ENCODE data around the gene PAPOLB.
"Not testable (repeated sequence)": the region's sequence is repeated elsewhere in the genome, so short reads cannot be mapped to it uniquely, and the experiment has no call there.

Gene PAPOLB

DNA sequence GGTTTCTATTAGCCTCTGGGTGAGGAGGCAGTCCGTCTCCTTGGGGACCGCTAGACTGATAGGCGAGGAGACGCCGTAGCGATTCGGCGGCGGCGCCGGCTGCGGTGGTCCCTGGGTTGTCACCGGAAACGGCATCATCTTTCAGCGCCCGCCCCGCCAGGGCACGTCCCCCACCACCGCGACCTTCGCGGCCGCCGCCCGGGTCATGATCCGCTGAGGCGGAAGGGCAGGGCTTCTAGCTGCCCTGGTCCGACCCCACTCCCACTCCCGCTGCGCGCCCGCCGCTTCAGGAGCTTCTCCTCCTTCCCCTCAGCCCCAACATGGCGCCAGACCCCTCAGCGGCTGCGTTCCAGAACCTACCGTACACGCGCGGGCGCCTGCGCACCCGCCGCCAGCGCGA is at the start of gene PAPOLB:
Gene PAPOLB, minus strand, starts transcription at position 358 of the 400 bp plus-strand sequence. Its CDS starts 220 bp downstream, at position 138.
- DNase-seq (ENCODE audit: low read depth) = no peak

DNA sequence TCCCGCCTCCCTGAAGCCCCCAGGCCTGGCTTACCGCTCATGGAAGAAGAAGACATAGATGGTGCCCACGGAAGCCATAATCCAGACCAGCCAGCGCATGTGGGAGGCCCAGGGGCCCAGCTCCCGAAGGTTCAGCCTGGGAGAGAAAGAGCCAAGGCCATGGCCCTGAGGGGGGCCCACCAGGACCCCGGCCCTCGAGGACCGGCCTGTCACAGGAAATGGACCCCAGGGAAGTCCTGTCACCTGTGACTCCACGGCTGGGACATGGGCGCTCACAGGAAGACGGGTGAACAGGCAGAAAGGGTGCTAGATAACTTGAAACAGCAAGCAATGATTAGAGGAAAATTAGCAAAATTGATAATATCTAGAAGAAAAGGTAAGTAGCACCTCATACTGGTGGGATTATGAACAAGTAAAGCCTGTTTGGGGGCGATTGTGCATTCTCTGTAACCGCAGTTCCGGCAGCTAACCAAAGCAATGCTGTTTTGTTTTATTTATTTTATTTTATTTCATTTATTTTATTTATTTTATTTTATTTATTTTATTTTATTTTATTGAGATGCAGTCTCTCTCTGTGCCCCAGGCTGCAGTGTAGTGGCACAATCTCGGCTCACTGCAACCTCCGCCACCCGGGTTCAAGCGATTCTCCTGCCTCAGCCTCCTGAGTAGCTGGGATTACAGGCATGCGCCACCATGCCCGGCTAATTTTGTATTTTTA is 49.4 kb upstream of the PAPOLB start:
- DNase-seq (ENCODE audit: low read depth) = no peak

DNA sequence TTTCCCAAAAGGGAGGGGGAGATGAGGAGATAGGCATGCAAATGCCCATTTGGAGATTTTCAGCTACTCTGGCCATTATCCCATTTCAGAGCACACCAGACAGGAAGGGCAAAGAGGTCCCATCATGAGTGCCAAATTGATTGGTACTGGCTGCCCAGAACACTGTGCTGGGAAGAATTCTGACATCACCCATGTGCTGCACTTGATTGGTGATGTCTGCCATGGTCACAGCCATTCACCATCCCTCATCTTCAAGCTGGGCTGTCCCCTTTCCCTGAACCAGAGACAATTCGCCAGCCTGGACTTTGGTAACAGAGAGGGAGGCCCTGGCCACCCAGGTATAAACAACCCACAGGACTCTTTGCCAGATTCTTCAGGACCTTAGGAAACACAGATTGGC is 44.9 kb upstream of the PAPOLB start:
- no peak for DNase-seq (ENCODE audit: low read depth)

DNA sequence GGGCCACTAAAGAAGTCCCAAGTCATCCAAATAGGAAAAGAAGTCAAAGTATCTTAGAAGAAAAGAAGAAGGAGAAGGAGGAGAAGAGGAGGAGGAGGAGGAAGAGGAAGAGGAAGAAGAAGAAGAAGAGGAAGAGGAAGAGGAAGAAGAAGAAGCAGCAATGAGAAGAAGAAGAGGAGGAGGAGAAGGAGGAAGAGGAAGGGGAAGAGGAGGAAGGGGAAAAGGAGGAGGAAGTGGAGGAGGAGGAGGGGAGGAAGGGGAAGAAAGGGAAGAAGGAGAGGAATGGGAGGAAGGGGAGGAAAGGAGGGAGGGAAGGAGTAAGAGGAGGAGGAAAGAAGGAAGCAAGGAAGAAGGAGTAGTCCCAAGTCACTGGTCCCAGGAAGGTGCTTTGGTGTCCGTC is 43.3 kb upstream of the PAPOLB start:
- no peak for DNase-seq (ENCODE audit: low read depth)

DNA sequence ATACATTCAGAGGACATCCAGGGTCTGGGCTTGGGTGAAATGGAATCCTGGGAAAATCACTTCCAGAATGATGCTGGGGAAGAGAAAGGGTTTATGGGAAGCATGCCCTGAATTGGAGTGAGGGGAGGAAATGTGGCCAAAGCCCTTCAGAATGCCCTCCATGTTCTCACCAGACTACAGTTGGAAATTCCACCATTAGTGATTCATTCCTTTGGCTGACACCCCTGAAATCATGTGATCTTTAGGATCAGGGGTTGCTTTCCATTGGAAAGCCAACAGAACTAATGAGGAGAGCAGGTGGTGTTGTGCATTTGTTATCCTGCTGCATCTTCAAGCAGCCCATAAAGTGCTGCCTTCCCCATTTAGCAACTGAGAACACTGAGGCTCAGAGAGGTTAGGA is 42.5 kb upstream of the PAPOLB start:
- no peak for DNase-seq (ENCODE audit: low read depth)

DNA sequence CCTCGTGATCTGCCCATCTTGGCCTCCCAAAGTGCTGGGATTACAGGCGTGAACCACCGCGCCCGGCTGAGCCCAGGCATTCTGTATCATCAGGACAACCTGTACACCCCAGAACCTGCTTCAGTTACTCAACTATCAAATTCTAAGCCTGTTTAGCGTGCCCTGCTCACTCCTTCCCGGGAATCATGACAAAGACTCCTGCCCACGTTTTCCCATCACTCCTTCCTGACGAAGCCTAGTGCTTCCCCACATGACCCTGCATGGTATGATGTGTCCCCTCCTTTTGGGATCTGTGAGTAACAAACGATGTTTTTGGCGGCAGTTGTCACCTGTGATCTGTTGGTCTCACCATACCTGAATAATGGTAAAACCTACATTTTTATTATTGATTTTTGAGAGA is 33.9 kb upstream of the PAPOLB start:
- DNase-seq (ENCODE audit: low read depth) = no peak

DNA sequence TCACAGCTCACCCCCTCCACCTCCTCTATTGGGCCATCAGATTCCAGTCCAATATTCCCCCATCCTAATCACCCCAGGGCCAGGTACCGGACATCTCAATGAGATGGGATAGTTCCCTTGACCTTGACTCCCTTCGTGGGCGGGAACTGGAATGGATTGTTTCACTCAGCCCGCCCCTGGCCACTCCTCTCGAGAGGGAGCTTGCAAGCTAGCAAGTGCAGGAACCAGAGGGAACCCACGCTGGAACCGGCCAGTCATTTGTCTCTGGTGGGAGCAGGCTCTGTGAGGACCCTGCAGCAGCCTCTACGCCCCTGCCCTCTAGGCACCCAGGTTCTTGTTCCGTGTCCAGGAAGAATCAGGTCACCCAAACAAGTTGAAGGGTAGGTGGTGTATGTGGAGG is 32.7 kb upstream of the PAPOLB start:
- DNase-seq (ENCODE audit: low read depth) = no peak

DNA sequence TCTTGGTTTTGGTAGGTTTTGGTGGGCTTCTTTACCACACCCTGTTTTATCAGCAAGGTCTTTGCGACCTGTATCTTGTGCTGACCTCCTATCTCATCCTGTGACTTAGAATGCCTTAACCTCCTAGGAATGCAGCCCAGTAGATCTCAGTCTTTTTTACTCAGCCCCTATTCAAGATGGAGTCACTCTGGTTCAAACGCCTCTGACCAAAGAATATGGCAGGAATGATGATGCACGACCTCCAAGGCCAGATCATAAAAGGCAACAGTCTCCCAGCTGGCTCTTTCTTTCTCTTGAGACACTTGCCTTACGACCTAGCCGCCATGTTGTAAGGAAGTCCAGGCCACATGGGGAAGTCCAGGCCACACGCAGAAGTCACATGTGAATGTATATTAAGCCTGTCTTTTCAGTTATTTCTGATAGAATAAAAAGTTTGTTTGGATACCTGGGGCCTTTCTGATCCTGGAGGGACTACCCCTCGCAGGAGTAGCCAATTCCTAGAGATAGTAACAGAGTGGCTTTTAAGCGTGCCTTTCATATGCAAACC is 32.2 kb upstream of the PAPOLB start:
- no peak for DNase-seq (ENCODE audit: low read depth)

DNA sequence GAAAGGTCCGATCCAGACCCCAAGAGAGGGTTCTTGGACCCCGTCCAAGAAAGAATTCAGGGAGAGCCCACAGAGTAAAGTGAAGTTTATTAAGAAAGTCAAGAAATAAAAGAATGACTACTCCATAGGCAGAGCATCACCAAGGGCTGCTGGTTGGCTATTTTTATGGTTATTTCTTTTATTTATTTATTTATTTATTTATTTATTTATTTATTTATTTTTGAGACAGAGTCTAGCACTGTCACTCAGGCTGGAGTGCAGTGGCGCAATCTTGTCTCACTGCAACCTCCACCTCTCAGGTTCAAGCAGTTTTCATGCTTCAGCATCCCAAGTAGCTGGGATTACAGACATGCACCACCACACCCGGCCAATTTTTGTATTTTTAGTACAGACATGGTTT is 31.4 kb upstream of the PAPOLB start:
- not testable (repeated sequence) for DNase-seq (ENCODE audit: low read depth)

DNA sequence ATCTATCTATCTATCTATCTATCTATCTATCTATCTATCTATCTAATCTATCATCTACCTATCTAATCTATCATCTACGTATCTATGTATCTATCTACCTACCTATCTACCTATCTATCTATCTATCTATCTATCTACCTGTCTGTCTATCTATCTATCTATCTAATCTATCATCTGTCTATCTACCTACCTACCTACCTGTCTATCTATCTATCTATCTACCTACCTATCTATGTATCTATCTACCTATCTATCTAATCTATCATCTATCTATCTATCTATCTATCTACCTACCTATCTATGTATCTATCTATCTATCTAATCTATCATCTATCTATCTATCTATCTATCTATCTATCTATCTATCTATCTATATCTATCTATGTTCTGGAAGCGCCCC is 29.7 kb upstream of the PAPOLB start:
- DNase-seq (ENCODE audit: low read depth) = not testable (repeated sequence)

DNA sequence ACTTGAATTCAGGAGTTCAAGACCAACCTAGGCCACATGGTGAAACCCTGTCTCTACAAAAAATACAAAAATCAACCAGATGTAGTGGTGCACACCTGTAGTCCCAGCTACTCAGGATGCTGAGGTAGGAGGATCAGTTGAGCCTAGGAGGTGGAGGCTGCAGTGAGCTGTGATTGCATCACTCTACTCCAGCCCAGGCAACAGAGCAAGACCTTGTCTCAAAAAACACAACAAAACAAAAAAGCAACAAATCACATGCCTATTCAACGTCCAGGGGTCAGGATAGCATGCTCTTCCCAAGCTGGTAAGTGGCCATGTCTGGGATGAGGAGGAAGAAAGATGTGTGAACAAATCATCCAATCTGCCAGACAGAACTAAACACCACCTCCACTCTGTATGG is 27.9 kb upstream of the PAPOLB start:
- no peak for DNase-seq (ENCODE audit: low read depth)

DNA sequence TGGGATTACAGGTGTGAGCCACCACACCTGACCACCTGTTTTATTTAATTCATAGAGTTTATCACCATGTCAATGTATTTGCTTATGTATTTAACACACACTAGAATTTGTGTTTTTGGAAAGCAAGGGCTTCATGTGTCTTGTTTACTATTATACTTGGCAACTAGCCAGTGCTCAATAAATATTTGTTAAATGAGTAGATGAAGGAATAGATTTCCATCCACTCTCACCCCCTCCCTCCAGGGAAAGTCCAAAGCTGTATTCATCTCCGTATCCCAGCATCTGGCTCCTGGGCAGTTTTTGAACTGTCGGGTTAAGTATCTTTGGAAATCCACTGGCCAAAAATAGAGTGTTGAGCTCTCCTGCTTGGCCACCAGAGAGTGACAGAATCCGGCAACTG is 26.3 kb upstream of the PAPOLB start:
- DNase-seq (ENCODE audit: low read depth) = no peak

DNA sequence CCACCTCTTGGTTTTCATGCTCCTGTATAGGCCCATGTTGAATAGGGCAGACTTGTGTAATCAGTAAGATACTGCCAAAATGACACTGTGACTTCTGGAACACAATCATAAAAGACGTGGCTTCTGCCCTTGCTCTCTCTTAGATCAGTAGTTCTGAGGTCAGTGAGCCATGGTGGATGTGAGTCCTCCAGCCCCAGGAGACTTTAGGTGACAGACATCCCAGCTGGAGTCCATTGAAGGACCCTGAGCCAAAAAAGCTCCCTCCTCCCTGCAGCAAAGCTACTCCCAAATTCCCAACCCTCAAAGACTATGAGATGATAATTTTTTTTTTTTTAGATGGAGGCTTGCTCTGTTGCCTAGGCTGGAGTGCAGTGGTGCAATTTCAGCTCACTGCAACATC is 24.8 kb upstream of the PAPOLB start:
- DNase-seq (ENCODE audit: low read depth) = no peak

DNA sequence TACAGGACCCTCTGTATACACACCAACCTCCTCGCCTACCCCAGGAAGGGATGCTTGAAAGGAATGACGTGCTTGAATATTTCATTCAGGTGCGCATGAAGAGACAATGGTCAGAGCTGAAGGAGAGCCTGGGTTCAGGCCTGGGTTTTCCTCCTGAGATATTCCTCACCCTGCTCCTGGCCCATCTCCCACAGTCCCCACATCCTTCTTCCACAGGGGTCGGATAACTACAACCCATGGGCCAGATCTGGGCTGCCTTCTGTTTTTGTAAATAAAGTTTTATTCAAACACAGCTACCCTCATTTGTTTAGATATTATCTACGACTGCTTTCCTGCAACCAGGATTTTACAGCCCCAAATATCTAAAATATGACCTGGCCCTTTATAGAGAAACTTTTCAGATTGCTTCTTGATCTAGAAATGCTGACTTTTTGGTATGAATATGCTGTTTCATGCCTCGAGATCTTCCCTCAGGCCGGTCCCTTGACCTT is 23.5 kb upstream of the PAPOLB start:
- no peak for DNase-seq (ENCODE audit: low read depth)

DNA sequence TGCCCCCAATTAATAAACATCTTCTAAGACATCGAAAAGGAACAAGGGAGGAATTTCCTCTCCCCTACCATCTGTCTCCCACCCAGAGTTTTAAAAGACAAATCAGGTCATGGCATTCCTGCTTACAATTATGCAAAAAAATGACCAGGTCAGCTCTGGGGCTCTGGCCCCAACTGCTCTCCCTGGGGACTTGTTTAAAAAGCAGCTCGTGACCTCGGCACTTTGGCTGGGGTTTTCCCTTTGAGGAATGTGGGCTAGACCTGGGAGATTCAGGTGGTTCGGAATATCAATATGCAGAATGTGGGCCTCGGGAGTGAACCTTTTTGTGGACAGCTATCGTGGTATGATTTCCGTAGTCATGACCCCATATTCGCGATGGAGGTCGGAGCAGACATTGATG is 22.3 kb upstream of the PAPOLB start:
- no peak for DNase-seq (ENCODE audit: low read depth)

DNA sequence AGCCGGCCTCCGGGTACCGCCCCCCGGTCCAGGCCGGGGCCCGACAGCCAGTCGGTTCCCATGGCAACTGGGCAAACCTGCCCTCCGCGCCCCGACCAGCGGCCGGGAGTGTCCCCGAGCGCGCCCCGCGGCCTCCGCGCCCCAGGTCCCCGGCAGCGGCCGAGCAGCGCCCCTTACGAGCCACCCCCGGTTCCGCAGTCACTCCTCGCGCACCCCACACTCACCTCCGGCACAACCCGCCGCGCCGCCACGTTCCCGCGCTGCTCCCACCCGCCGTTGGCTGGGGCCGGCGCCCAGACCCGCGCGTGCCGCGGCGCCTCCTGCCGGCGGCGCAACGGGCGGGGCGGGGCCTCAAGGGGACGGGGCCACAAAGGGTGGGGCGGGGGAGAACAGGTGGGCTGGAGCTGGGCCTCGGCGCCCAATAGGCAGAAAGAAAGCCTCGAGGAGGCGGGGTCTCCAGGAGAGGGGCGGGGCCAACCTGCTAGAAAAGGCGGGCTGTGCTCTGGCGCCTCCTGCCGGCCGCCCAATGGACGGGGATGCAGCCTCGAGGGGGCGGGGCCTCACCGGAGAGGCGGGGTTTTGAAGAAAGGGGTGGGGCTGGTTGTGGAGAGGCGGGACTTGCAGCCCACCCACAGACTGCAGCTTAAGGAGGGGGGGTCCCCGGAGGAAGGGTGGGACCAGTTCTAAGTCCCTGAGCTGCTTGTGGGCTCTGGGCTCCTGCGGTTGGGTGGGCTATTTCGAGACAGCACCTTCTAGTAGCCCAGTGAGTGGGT is 21.7 kb upstream of the PAPOLB start, which contains the start of gene RADIL:
Gene RADIL, minus strand, starts transcription at position 345 of the 773 bp plus-strand sequence. CDS start 5,577 bp downstream, outside the sequence.
- DNase-seq (ENCODE audit: low read depth) = peak; percentile 66

DNA sequence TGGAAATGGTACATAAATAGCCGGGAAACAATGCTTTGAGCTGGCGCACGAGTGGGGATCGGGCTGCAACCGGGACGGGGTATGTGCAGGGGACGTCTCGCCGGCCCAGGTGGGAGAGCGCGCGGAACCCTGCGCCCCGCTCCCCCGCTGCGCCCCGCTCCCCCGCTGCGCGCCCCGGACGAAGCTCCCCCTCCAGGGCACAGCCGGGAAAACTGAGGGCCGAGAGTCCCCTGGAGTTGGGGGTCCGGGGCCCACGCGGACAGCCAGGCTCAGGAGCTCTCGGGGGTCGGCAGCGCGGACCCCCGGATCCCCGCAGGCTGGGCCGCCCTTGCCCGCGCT is 21.2 kb upstream of the PAPOLB start:
- DNase-seq (ENCODE audit: low read depth) = no peak

DNA sequence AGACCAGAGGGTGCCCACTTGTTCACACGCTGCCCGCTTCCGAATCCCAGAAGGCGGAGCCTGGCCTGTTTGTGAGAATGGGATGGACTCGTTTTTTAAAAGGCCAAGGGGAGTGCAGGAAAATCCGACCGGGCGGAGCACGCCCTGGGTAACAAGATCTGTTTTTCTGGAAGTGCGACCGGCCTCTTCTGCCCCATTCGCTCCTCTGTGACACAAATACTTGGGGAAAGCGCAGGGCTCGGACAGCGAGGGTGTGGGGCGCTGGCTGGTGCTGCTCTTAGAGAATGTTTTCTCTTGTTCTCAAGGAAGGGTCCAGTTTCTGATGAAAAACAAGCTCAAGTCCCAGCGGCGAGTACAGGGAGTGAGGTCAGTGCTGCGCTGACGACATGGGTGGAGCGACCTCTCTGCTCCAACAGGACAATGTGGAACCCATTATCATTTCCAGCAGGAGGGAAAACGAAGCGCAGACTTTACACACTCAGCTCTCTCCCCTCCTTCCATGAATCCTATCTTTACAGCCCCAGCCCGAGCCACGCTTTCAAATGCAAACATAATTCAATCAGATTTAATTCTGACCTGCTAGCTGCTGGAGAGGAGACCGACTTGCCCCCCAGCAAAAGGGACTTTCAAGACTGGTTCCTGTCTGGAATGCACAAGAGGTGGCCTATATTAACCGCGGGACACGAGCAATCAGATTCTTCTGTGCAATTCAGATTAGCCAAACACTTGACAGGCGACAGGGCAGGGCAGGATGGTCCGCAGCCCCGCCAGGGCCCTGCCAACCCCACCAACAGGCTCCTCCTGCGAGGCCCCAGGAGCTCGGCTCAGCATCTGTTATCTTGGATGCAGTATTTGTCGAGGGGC is 20.6 kb upstream of the PAPOLB start:
- no peak for DNase-seq (ENCODE audit: low read depth)

DNA sequence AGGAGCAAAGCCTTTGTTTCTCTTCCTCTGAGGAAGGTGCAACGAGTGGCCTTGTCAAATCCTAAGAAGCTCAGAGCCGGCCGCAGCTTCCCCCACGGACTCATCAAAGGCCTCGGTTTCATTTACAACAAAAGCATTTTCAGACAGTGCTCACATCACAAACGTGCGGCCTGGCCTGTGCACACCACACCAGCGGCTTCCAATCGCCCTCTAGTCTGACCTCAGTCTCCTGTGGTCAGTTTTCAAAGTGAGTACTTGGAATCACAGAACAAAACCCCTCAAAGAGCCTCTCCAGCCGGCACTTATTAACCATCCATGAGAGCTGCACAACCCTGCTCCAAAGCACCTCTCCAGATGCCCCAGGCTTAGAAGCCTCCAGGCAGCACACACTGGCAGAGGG is 18.4 kb upstream of the PAPOLB start:
- no peak for DNase-seq (ENCODE audit: low read depth)

DNA sequence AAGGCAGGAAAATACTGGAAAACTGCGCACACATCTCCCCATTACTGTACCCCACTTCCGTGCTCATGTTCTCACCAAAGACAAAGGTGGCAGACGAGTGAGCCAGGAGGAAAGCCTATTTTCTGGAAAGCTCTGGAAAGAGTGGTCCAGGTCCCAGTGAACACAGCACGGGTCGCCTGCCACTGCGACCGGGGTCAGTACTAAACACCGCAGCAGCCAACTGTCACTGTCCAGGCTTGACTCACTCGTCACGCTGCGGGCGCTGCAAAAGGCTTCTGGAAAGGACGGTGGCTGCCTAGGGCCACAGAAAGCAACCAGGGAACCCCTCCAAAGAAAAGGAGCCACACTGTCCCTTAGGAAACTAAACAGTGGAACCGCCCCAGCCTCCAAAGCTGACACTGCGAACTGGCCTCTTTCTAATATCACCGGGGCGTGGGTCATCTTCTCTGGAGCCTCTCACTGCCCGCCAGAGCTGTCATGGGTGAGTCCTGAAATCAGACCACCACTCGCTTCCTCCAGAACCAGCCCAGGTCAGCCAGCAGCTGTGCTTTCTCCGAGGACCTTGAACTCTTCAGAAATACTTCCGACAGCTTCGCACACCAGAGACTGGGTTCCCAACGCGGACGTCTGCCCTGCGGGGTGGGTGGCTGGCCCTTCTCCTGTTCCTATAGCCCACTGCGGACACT is 17.7 kb upstream of the PAPOLB start:
- no peak for DNase-seq (ENCODE audit: low read depth)

Measured in T-helper 22 cell (primary cell).